ENCODE data around the gene ANKS6. TPM values are rescaled to one million over a fixed set of nuclear protein-coding genes. Genes with fewer than 3 reads are reported as not detected.

ANKS6 gene
- total and polyA plus RNA-seq, 2 of the 4 experiments (the other 2 are of a cell fraction): 9.0 to 23.6 TPM

- in situ Hi-C loops (cut with MboI; ENCODE audit: low sequenced_read_pairs): no loop called here
- Histone ChIP-seq H3K27ac (ENCODE audit: insufficient read depth, low read length) (no peak overlapping the region), H4K8ac (ENCODE audit: low read depth in 2 of 2, low read length in 2 of 2) (no peak overlapping the region), H3K4me2 (ENCODE audit: low read depth, low read length) (no peak overlapping the region), H3K36me3 (ENCODE audit: control insufficient read depth, insufficient read depth, low read length) (no peaks in the 10 kb centered on the region), H3K14ac (replicated peaks; ENCODE audit: low read depth, low read length) (no peak overlapping the region), H3K23ac (ENCODE audit: low read depth, low read length) (no peak overlapping the region), H3K56ac (ENCODE audit: extremely low read depth, insufficient read depth, low read length) (no peak overlapping the region), H4K91ac (ENCODE audit: insufficient read depth, low read depth, low read length) (no peak overlapping the region), H2BK120ac (ENCODE audit: low read depth, low read length) (no peak overlapping the region), H3K79me1 (ENCODE audit: low read depth in 1 of 2, low read length in 2 of 2) (no peaks in the 10 kb centered on the region), H2AFZ (replicated peaks; ENCODE audit: low read length, poor library complexity) (no peak overlapping the region), H3K4me1 (ENCODE audit: control insufficient read depth, insufficient read depth, low read length) (no peaks in the 10 kb centered on the region), H4K20me1 (ENCODE audit: insufficient read depth, low read length) (0 out of 2 replicates have a peak, but pooled peaks cover 4% of the 10 kb centered on the region), H2BK15ac (ENCODE audit: low read depth, low read length) (no peak overlapping the region), H3K9me3 (ENCODE audit: control insufficient read depth, insufficient read depth, low read length) (peaks cover 6% of the 10 kb centered on the region), H3K4ac (ENCODE audit: low read depth, low read length) (no peak overlapping the region), H2BK20ac (ENCODE audit: low read depth, low read length) (no peak overlapping the region), H2AK9ac (replicated peaks; ENCODE audit: low read depth, low read length, poor library complexity) (no peak overlapping the region), H3K4me3 (ENCODE audit: insufficient read depth, low read depth, low read length) (no peak overlapping the region), H3K18ac (ENCODE audit: low read depth, low read length) (no peak overlapping the region), H3K27me3 (ENCODE audit: control insufficient read depth, insufficient read depth, low read length) (peaks cover 38% of the 10 kb centered on the region), H3K9ac (ENCODE audit: low read depth, low read length) (no peak overlapping the region), H4K5ac (ENCODE audit: low read depth, low read length) (no peak overlapping the region), H3K9me1 (ENCODE audit: insufficient read depth, low read length) (peaks cover 4% of the 10 kb centered on the region; the same call in 1 of the 2 replicates), H2AK5ac (ENCODE audit: low read depth, low read length) (no peak overlapping the region), H2BK5ac (ENCODE audit: low read depth, low read length, poor library complexity, severe bottlenecking) (no peak overlapping the region)
- dilution Hi-C loops (cut with HindIII; ENCODE audit: low sequenced_read_pairs, unreplicated experiment): no loop called here
- no CpG with 5 or more reads among the region's 1 CpG for WGBS, 2 experiments (ENCODE audit: extremely low coverage in 2 of 2, insufficient read length in 1 of 2)
- ChIA-PET CTCF (no interaction called here), POLR2A (ENCODE audit: unreplicated experiment) (no interaction called here)
- TF ChIP-seq RCOR1 (IDR thresholded peaks at IDR 0.05; ENCODE audit: insufficient replicate concordance, low read length) (no peak), MXI1 (IDR thresholded peaks at IDR 0.05; ENCODE audit: borderline replicate concordance, low read depth, low read length) (no peak), CHD1 (IDR thresholded peaks at IDR 0.05; ENCODE audit: low read depth, low read length) (no peak), CEBPB (IDR thresholded peaks at IDR 0.05; ENCODE audit: low read depth, low read length) (no peak), POLR2A (IDR thresholded peaks at IDR 0.05; ENCODE audit: low read depth, low read length) (no peak), BHLHE40 (IDR thresholded peaks at IDR 0.05; ENCODE audit: low read depth, low read length) (no peak), NFE2L2 (IDR thresholded peaks at IDR 0.05; ENCODE audit: low read depth, low read length) (no peak), MAZ (IDR thresholded peaks at IDR 0.05; ENCODE audit: borderline replicate concordance, low read depth, low read length) (no peak), FOS (IDR thresholded peaks at IDR 0.05; ENCODE audit: low read depth, low read length) (no peak), MAFK (IDR thresholded peaks at IDR 0.05; ENCODE audit: low read depth, low read length) (no peak), SMC3 (IDR thresholded peaks at IDR 0.05; ENCODE audit: low read depth, low read length) (no peak), RFX5 (IDR thresholded peaks at IDR 0.05; ENCODE audit: low read depth, low read length) (no peak), RAD21 (IDR thresholded peaks at IDR 0.05; ENCODE audit: low read length) (no peak)
- TF ChIP-seq, protein P1, sequence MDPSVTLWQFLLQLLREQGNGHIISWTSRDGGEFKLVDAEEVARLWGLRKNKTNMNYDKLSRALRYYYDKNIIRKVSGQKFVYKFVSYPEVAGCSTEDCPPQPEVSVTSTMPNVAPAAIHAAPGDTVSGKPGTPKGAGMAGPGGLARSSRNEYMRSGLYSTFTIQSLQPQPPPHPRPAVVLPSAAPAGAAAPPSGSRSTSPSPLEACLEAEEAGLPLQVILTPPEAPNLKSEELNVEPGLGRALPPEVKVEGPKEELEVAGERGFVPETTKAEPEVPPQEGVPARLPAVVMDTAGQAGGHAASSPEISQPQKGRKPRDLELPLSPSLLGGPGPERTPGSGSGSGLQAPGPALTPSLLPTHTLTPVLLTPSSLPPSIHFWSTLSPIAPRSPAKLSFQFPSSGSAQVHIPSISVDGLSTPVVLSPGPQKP (IDR thresholded peaks at IDR 0.05; ENCODE audit: borderline replicate concordance, low read depth, low read length): no peak
- TF ChIP-seq, protein P2, sequence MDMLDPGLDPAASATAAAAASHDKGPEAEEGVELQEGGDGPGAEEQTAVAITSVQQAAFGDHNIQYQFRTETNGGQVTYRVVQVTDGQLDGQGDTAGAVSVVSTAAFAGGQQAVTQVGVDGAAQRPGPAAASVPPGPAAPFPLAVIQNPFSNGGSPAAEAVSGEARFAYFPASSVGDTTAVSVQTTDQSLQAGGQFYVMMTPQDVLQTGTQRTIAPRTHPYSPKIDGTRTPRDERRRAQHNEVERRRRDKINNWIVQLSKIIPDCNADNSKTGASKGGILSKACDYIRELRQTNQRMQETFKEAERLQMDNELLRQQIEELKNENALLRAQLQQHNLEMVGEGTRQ (IDR thresholded peaks at IDR 0.05; ENCODE audit: low read depth, low read length): no peak
- TF ChIP-seq, protein P3, sequence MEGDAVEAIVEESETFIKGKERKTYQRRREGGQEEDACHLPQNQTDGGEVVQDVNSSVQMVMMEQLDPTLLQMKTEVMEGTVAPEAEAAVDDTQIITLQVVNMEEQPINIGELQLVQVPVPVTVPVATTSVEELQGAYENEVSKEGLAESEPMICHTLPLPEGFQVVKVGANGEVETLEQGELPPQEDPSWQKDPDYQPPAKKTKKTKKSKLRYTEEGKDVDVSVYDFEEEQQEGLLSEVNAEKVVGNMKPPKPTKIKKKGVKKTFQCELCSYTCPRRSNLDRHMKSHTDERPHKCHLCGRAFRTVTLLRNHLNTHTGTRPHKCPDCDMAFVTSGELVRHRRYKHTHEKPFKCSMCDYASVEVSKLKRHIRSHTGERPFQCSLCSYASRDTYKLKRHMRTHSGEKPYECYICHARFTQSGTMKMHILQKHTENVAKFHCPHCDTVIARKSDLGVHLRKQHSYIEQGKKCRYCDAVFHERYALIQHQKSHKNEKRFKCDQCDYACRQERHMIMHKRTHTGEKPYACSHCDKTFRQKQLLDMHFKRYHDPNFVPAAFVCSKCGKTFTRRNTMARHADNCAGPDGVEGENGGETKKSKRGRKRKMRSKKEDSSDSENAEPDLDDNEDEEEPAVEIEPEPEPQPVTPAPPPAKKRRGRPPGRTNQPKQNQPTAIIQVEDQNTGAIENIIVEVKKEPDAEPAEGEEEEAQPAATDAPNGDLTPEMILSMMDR (conservative IDR thresholded peaks at IDR 0.05; ENCODE audit: low read depth, low read length): no peak
- ATAC-seq (ENCODE audit: low read depth): no peak
- DNase-seq: no peak
- BruUV-seq (replicated peaks): no TSS peak
- intact Hi-C loops (cut with micrococcal nuclease): no loop called here
Measured at GRCh38 chr9:98714833-98715232, 81.5 kb downstream of the ANKS6 start.

Measured in IMR-90 (cell line).